GM04504 (cell line): Measurements from ENCODE around the gene CHST2.

Source experiments
- DNase-seq: peaks from one replicate; pipeline ENCODE4 v3.0.0-alpha.2; 2012; ENCODE audit warnings: low read depth

Gene CHST2

DNA sequence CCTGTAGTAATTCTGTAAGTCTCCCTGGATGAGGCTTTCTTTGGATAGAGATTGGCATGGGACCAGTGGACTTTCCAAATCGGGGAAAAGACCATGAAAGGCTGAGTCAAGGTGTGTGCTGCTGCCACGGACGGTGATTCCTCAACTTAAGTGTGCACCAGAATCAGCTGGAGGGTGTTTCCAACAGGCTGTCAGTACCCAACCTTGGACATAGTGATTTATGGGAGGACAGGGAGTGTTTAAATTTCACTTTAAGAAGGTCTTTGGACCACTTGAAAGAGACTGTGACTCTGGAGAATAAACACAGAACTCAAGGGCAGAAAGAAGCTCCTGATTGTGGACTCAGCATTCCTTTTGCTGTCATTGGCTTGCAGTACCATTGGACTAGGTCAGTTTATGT, 20.4 kb upstream of the CHST2 start:
- no peak for DNase-seq

DNA sequence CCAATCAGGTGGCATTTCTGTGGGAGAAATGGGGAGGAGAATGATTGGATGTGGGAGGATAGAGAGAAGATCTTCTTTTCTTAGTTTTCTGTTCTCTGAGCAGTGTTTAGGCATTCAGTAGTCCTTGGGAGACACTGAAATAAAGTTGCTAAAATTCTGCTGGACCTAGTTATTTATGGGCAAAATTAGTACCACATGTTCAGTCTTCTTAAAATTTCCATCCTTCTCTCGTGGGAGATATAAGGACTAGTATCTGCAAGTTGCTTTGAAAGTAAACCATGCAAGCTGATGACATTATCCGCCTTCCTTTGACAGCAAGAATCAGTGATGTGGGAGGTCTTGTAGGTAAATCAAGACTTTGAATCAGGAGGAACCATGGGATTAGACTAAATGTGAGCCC, 19.9 kb upstream of the CHST2 start:
- no peak for DNase-seq

DNA sequence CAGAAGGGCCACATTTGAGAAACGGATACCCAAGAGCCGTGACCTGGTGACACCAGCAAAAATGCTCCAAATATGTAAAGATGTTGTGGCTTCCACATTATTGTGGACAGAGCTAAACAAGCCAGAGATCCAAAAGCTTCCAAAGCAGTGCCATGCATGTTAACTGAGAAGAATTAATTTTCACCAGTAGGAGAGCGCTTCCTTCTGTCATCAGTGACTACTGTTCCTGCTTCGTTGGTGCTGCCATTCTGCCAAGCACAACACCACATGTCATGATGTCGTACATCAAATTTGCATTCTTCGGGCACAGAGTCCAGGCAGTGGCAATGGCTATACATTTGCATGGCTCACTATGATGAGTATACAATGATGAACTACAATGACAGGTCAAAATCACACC, 19.1 kb upstream of the CHST2 start:
- no peak for DNase-seq

DNA sequence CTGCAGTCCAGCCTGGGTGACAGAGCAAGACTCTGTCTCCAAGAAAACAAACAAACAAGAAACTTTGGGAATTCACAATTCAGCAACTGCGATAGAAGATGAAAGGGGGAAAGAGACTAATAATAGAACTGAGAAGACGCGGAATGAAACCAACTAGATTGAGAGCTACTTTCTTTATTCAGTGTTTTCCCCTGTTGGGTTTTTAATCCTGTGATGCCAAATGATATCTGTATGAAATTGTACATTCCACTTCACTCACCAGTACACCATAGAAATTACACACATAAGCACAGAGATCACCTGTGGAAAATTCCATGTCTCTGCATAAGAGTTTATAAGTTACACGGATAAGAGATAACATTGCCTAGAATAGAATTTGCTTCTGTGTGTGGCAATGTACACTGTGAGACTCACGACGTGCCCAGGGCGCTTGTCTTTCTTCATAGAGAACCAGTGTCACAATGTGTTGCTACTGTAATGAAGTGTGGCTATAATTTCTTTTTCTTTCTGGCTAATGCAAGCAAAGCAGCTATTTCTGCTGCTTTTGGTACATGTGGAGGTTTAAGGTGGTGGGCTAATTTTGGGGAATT, 17.7 kb upstream of the CHST2 start:
- no peak for DNase-seq

DNA sequence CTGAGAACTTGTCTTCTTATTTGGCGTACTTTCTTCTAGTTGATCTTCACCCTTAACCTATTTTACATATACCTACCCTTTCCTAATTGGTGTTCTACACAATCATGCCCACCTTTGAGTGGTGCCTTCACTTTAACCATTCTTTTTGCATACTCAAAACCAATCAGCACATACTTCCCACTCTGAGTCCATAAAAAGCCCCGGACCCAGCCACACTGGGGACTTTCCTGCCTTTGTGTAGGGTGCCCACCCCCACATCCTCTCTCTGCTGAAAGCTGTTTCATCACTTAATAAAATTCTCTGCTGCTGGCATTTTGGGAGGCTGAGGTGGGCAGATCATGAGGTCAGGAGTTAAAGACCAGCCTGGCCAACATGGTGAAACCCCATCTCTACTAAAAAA, 15.9 kb upstream of the CHST2 start:
- DNase-seq = no peak

DNA sequence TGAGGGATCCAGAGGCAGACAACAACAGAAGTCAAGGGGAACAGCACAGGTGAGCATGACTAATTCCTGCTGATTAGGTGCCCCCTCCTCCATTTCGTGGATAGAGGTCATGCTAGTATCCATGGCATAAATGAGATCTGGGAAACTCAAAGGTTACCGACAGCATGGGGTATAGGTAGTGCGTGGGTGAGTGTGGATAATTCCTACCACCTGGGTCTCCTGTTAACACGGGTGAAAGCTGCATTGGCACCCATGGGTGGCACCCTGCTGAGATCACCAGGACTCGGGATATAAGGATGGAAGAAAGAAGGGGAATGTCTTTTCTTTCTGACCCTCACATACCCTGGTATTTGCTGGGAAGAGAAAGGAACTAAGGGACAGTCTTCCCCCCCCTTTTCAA, 14.4 kb upstream of the CHST2 start:
- DNase-seq = no peak

DNA sequence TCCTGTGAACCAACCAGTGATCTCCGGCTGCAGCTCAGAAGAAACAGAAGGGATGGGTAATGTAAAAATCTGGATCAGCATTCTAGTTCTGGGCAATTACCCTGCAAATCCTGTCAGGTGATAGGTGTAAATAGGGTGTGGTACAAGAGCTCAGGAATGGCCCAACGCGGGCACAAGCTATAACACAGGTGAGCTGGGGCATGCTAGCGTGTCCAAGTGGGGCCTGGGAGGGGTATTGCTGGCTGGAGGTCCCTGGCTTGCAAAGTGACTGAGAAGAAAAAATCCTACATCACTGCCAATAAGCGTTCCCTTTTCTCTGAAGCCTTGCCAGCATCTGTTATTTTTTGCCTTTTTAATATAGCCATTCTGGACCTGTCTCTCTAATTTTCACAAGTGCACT, 9.7 kb upstream of the CHST2 start:
- no peak for DNase-seq

DNA sequence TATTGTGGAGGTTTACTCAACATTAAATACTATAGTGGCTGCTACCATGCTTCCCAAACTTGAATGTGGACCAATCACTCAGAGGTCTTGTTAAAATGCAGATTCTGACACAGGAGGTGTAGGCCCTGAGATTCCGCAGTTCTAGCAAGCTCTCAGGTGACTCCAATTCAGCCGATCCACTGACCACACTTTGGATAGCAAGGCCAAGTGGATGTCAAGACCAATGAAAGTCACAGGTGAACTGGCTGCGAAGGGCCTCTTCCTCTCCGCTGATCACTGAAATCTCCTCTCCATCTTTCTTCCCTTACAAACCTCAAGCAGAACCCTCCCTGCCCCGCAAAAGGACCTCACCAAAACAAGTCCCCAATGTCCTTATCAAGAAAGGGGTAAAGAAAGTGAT, 9.2 kb upstream of the CHST2 start:
- DNase-seq = no peak

DNA sequence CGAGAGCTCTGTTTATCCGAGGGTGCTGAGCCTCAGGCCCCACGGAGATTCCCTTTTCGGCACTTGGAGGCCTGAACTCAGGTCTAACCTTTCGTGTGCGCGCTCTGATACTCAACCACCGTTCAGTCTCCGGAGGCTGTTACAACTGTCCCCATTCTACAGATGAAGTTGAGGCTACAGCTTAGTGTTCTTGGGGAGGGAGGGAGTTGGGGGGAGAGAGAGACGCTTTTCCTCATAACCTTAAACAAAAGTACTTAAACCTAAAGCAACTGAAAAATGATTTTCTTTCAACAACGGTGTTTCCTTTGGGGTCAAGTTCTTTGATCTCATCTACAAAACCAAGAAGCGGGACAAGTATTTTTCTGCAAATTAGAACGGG, 952 bp upstream of the CHST2 start:
- no peak for DNase-seq

DNA sequence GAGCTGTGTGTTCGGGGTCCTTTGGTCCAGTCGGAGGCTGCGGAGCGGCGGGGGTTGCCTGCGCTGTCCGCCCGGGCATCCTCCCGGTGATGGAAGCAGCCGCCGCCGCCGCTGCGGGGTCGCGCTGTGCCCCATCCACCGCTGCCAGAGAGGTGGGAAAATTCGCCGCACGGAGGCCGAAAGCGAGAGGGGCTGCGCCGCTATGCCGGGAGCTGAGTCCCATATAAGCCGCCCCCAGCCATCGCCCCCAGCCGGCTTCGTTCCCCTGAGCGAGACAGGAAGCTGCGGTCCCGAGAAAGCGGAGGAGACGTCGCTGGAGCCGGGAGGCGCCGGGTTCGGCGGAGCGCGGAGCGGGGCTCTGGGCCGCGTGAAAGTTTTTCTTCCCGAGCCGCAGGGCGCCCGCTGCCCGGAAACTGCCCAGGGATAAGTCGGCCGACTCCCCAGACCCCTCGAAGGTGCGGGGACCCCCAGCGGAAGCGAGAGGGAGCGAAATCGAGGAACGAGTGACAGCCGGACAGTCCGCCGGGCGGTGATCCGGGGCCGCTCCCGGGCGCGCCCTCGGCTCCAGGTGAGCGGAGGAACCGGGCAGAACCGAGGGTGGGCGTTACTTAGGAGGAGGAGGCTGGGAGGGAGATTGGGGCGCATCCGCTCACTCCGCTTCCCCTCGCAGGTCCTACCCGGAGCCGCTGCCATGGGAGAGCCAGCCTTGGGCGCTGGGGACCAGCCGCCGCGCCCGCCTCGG, 574 bp downstream of the CHST2 start:
- no peak for DNase-seq

DNA sequence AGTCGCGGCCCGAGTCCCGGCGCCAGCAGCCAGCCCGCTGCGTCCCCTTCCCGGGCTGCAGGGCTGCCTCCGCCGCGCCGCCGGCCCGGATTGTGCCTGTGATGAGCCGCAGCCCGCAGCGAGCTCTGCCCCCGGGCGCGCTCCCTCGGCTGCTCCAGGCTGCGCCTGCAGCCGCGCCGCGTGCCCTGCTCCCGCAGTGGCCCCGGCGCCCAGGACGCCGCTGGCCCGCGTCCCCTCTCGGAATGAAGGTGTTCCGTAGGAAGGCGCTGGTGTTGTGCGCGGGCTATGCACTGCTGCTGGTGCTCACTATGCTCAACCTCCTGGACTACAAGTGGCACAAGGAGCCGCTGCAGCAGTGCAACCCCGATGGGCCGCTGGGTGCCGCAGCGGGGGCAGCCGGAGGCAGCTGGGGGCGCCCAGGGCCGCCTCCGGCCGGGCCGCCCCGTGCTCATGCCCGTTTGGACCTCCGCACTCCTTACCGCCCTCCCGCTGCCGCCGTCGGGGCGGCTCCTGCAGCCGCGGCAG, 1.2 kb downstream of the CHST2 start:
- no peak for DNase-seq

DNA sequence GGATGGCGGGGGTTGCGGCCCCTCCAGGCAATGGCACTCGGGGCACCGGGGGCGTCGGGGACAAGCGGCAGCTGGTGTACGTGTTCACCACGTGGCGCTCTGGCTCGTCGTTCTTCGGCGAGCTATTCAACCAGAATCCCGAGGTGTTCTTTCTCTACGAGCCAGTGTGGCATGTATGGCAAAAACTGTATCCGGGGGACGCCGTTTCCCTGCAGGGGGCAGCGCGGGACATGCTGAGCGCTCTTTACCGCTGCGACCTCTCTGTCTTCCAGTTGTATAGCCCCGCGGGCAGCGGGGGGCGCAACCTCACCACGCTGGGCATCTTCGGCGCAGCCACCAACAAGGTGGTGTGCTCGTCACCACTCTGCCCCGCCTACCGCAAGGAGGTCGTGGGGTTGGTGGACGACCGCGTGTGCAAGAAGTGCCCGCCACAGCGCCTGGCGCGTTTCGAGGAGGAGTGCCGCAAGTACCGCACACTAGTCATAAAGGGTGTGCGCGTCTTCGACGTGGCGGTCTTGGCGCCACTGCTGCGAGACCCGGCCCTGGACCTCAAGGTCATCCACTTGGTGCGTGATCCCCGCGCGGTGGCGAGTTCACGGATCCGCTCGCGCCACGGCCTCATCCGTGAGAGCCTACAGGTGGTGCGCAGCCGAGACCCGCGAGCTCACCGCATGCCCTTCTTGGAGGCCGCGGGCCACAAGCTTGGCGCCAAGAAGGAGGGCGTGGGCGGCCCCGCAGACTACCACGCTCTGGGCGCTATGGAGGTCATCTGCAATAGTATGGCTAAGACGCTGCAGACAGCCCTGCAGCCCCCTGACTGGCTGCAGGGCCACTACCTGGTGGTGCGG, 1.9 kb downstream of the CHST2 start:
- DNase-seq = no peak

DNA sequence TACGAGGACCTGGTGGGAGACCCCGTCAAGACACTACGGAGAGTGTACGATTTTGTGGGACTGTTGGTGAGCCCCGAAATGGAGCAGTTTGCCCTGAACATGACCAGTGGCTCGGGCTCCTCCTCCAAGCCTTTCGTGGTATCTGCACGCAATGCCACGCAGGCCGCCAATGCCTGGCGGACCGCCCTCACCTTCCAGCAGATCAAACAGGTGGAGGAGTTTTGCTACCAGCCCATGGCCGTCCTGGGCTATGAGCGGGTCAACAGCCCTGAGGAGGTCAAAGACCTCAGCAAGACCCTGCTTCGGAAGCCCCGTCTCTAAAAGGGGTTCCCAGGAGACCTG, 2.5 kb downstream of the CHST2 start:
- no peak for DNase-seq

DNA sequence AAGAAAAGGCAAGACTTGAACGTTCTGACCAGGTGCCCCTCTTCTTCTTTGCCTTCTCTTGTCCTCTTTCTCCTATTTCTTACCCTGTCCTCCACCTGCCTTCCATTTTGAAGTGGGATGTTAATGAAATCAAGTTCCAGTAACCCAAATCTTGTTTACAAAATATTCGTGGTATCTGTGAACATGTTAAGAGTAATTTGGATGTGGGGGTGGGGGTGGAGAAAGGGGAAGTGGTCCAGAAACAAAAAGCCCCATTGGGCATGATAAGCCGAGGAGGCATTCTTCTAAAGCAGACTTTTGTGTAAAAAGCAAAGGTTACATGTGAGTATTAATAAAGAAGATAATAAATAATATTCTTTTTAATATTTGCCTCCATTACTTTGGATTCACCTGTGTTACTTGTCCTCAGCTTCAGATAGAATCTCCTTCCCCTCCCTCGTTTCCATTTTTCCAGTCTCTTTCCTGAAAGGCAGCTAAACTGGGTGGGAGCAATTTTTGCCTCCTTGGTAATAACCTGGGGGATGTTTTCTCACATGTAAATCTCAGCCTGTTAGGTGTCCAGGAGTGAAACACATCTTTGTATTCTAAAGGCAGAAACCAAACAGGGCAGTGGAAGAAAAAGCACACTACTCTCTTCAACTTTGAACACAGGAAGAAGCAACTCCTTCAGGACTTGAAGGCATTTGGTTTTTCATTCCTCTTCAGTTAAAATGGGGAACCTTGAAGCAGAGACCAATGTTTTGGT, 3.2 kb downstream of the CHST2 start:
- DNase-seq = no peak

DNA sequence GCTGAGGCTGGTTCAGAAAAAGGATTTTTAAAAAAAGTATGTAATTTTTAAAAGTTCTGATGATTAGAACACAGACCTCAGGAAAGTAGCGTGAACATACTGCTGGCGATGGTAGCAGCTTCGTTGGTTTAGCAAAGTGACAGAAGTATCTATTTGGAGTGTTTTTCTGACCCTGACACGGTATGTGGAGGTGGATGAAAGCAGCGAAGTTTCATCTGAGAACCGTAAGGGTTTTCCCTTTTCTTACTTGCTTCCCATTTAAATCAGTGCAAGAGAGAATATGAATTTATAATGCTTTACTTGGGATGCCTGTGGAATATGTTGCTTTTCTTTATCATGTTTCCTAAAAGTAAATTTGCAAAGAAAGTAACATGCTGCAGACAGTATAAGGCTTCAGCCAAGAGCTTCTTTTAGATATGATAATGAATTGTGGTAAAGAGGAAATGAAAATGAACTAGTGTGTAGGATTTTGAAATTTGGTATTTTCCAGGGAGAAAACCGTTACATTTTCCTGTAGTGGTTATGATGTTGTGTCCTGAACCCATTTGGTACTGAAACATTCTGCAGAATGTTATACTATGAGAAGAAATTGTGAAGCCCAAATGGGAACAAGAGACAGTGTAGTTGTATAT, 3.9 kb downstream of the CHST2 start:
- no peak for DNase-seq

DNA sequence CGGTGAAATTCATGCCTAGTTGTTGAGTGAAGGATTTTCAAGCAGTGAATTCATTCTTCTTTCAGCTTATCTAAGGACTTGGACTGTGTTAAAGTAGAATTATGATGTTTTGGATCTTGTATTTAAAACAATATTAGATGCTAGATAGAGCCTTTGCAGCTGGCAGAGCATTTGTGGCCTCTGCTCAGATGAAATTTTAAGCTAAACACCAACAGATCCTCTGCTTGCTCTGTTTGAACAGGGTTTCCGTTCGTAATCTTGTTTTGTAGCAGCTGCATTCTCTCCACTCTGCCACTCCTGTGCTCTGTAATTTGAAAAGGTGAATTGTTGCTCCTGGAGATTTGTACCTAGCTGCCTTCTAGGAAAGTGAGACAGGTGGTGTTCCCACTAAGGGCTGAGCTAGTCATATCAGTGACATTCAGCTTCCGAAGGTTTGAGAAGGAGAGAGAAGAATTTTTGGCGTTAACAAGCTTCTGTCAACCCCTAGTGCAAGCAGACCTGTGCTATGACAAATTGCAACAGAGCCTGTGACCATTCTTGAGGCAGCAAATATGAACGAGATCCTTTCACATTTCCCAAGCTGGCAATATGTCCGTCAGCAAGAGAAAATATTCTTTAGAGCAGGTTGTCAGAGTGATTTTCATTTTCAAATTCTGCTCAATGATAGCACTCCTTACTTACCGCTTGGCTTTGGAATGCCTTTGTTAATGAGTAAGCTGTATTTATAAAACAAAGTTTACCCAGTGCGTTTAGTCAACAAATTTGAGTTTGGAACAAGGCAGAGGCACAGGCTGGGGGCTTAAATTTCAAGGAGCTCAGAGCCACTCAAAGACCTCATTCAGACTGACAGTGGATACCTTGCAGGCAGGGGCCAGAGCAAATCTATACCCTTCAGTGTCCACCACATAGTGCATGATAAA, 5.3 kb downstream of the CHST2 start:
- DNase-seq = no peak

DNA sequence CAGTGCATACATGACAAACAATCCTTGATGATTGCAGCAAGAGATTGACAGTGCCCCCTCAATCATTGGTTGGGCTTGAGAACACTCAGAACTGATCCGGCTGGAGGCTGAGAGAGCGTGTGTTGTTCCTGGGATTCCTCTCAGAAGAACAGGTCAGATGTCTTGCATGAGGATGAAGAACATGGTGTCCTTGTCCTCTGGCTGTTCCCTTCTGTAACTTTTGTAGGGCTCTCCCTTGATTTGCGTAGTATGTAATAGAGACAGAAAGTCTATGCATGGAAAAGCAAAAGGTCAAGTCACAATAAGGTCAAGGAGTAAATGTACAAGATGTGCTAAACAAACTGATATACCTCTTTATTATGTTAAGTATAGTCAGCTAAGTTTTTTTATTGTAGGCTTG, 8.2 kb downstream of the CHST2 start:
- DNase-seq = no peak

DNA sequence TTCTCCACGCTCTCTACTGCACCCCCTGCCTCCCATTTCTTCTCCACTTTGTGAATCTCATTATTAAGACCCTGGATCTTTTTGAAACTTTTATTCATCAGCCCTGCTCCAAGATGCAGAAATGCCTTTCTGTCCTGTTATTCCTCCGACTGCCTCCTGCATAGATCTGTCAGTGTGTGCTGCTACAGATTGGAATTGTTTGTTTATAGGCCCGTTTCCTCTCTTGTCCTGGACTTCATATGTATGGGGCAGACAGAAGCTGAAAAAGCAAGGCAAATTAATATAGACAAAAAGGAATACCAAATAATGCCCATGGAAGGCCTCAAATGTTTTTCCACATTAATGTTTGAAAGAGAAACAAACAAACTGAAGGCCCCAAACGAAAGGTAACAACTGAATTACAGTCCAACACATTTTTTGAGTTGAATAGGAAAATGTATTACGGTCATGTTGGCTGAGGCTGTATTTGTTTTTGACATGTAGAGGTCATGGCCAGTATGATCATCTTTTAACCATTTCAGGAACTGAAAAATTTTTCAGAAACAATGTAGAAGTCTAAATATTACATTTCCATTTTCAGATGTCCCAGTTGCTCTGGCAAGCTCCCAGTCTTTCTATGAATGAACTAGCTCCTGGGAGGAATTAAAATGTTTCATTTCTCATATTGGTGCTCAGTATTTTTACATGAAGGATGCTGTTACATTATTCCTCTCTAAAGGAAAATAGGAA, 8.8 kb downstream of the CHST2 start:
- DNase-seq = no peak

DNA sequence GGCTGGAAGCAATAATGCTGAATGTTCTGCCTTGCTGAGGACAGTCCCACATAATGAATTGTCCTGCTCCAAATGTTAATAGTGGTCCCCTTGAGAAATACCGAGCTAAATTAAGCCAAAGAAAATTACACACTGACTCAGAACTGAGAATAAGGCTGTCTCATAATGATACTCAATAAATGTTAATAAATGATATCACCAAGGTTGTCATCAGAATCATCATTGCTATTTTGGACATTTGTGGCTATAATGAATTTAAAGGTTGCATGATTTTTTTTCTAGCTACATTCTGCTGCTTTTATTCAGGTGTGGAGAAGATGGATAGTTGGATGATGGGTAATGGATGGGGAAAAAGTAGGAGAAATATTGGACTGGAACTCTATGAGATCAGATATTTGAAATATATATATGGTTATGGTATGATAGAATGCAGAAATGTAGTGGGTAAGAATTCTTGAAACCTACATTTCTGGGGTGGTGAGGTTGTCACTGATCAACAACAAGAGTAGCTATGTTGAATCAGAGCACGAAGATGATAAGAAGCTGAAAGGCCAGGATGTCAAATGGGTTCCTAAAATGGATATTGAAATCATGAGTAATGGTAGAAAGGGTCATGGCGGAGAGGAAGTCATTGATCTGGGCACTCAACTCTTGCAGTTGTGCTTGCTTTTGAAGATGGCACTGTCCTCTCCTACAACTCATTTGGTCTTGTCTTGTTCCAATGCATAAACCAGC, 12.8 kb downstream of the CHST2 start:
- DNase-seq = no peak

DNA sequence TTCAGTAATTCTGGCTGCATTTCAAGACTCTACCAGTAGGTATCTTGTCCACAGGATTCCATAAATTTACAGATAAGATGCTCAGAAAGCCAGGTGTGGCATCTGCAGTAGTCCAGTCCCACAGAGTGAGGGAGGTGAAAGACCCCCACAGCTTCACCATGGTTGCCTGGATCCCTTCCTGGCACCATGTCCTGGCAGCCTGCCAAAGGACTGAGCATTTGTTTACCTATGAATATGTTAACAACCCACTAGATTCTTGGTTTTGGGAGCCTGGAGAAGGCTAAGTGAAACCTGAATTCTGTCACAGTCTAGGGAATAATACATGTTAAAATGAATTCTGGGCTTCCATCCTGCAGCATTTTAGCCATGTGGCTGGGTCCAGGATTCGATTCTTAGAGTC, 14.9 kb downstream of the CHST2 start:
- no peak for DNase-seq
